WERI-Rb-1 (cell line): ENCODE results near the gene MORN3.
A peak's percentile ranks its signal among the peaks of the same experiment; 100 is the strongest.
"Not testable (repeated sequence)": the region's sequence is repeated elsewhere in the genome, so short reads cannot be mapped to it uniquely, and the experiment has no call there.

Experiments
- DNase-seq: peaks from one replicate; pipeline ENCODE4 v3.0.0-alpha.2; 2020
- H3K27ac ChIP-seq: fragments of 250-450 bp; sonication (Bioruptor Pico); 2 replicates; pipeline ENCODE4 v1.5.1; 2020; ENCODE audit warnings: mild to moderate bottlenecking, moderate library complexity
- H3K27me3 ChIP-seq: fragments of 250-450 bp; sonication (Bioruptor Pico); 2 replicates; pipeline ENCODE4 v1.5.1; 2021; ENCODE audit warnings: mild to moderate bottlenecking, low read depth, moderate library complexity; ENCODE audit not compliant: insufficient read depth, severe bottlenecking
- H3K36me3 ChIP-seq: fragments of 250-450 bp; sonication (Bioruptor Pico); 2 replicates; pipeline ENCODE4 v1.5.1; 2020; ENCODE audit warnings: mild to moderate bottlenecking, moderate library complexity
- H3K4me3 ChIP-seq: 2 replicates; pipeline ENCODE4 v1.5.1; 2011; ENCODE audit warnings: low read depth, mild to moderate bottlenecking, control low read depth, low read length
- H3K9me3 ChIP-seq: fragments of 250-450 bp; sonication (Bioruptor Pico); 2 replicates; pipeline ENCODE4 v1.5.1; 2021; ENCODE audit warnings: mild to moderate bottlenecking, moderate library complexity; ENCODE audit not compliant: severe bottlenecking
- TF ChIP-seq, protein P1 (sequence below): IDR thresholded peaks from 2 replicates; pipeline ENCODE4 v1.5.1; 2011; ENCODE audit warnings: low read depth, mild to moderate bottlenecking, control low read depth, inconsistent platforms, low read length

The MORN3 gene

DNA sequence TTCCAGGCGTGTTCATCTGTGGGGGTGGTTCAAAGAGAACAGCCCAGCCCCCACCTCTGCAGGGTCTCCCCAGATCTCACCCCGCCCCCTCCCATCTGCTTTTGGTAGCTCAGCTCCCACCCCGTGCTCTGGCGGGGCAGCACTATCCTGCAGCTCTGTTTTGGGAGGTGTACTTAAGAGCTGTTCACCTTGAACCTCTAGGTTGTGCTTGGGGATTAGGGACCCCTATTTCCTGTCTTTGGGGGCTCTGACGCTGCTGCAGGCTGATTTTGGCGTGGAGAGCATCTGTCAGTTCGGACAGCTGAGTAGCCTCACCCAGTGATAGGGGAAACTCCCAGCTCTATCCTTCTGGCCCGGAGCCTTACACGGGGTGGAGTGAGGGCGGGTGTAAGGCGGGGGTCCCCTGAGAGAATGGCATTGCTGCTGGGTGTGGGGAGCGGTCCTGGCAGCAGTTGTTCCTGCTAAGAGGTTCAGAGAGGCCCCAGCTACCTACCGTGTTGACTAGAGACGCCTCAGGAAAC lies 43.9 kb upstream of the MORN3 start:
- peak overlapping the region; percentile 95 for H3K27ac ChIP-seq
- DNase-seq: no peak
- peak overlapping the region; percentile 94 for H3K4me3 ChIP-seq
- H3K27me3 ChIP-seq: no peaks in the 10 kb centered on the region
- TF ChIP-seq, protein P1, sequence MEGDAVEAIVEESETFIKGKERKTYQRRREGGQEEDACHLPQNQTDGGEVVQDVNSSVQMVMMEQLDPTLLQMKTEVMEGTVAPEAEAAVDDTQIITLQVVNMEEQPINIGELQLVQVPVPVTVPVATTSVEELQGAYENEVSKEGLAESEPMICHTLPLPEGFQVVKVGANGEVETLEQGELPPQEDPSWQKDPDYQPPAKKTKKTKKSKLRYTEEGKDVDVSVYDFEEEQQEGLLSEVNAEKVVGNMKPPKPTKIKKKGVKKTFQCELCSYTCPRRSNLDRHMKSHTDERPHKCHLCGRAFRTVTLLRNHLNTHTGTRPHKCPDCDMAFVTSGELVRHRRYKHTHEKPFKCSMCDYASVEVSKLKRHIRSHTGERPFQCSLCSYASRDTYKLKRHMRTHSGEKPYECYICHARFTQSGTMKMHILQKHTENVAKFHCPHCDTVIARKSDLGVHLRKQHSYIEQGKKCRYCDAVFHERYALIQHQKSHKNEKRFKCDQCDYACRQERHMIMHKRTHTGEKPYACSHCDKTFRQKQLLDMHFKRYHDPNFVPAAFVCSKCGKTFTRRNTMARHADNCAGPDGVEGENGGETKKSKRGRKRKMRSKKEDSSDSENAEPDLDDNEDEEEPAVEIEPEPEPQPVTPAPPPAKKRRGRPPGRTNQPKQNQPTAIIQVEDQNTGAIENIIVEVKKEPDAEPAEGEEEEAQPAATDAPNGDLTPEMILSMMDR: no peak
- no peaks in the 10 kb centered on the region for H3K9me3 ChIP-seq
- H3K36me3 ChIP-seq: peaks cover 33% of the 10 kb centered on the region

DNA sequence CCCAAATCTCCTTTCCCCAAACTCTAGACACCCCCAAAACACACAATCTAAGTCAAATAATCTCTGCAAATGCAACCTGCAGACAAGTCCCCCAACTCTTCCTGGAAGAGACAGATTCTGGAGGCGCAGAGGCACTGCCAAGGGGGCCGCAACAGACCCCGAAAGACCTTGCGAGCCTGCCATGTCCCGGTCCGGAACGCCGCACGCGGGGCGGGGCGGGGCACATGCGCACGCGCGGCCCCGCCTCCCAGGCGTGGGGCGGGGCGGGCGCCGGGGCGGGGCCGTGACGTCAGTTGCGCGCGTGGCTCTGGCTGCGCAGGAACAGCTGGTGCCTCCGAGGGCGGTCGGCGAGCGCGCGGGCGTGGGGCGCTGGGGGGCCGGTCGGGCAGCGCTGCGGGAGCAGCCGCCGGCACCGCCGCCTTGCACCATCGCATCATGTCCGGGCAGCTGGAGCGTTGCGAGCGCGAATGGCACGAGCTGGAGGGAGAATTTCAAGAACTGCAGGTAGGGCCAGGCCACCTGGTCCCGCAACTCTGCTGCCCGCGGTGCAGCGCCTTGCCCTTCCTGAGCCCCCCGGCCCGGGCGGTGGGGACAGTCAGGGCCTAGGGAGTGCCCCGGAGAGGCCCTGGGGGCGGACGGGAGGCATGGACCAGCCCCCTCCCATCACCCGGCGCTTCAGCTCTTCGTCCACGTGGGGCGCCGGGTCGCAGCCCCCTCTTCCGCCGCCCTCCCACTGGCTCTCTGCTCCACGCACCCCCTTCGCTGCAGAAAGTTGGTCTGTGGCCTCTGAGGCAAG lies 43.2 kb upstream of the MORN3 start, which contains the start of gene TMEM120B:
Gene TMEM120B, plus strand, starts transcription at position 292 of the 796 bp plus-strand sequence. Its CDS starts 144 bp downstream, at position 436.
- peaks cover 27% of the 10 kb centered on the region for H3K36me3 ChIP-seq
- peak within 1 kb of the TSS; percentile 95 for H3K27ac ChIP-seq
- peak within 1 kb of the TSS; percentile 94 for H3K4me3 ChIP-seq
- no peaks in the 10 kb centered on the region for H3K9me3 ChIP-seq
- H3K27me3 ChIP-seq: no peaks in the 10 kb centered on the region
- TF ChIP-seq, protein P1: peak; percentile 15; the same call in 1 of the 2 replicates
- DNase-seq: peak; percentile 83

GRCh38 chr12:121712190-121712460 lies 42.7 kb upstream of the MORN3 start:
- peak; percentile 82 for DNase-seq
- TF ChIP-seq, protein P1: no peak
- no peaks in the 10 kb centered on the region for H3K27me3 ChIP-seq
- H3K36me3 ChIP-seq: peaks cover 21% of the 10 kb centered on the region
- H3K9me3 ChIP-seq: no peaks in the 10 kb centered on the region
- H3K4me3 ChIP-seq: peak overlapping the region; percentile 86
- H3K27ac ChIP-seq: peak overlapping the region; percentile 95

GRCh38 chr12:121711361-121712189 lies 42.1 kb upstream of the MORN3 start:
- TF ChIP-seq, protein P1: no peak
- peak; percentile 71 for DNase-seq
- H3K4me3 ChIP-seq: peak overlapping the region; percentile 86
- peaks cover 16% of the 10 kb centered on the region for H3K36me3 ChIP-seq
- no peaks in the 10 kb centered on the region for H3K9me3 ChIP-seq
- no peaks in the 10 kb centered on the region for H3K27me3 ChIP-seq
- H3K27ac ChIP-seq: peak overlapping the region; percentile 95

- Histone ChIP-seq H3K36me3 (no peaks in the 10 kb centered on the region; the same call in 1 of the 2 replicates), H3K4me3 (no peak overlapping the region), H3K27me3 (no peaks in the 10 kb centered on the region), H3K27ac (peak overlapping the region; percentile 80), H3K9me3 (peaks cover 10% of the 10 kb centered on the region)
- DNase-seq: no peak
- TF ChIP-seq, protein P1: no peak
These were observed 40.1 kb upstream of the MORN3 start for GRCh38 chr12:121709478-121709961.

GRCh38 chr12:121709064-121709424 lies 39.6 kb upstream of the MORN3 start:
- not testable (repeated sequence) for H3K4me3 ChIP-seq, H3K27me3 ChIP-seq, H3K9me3 ChIP-seq, DNase-seq, H3K36me3 ChIP-seq
- H3K27ac ChIP-seq: peak overlapping the region; percentile 80
